Thyroid gland (tissue), 4 donors: ENCODE data around the gene PI16. TPM values are rescaled to one million over a fixed set of nuclear protein-coding genes. Genes with fewer than 3 reads are reported as not detected.

Experiments
- DNase-seq, 2 donors: peaks; one replicate each; pipeline ENCODE4 v3.0.0-alpha.2; 2019
- H3K27ac ChIP-seq, 3 donors: fragments of 200-600 bp; sonication (generic); 1 replicate in 2 of 3; 2 replicates in 1 of 3; pipeline ENCODE4 v1.5.1; 2016 to 2019; ENCODE audit warnings: mild to moderate bottlenecking in 1 of 3, moderate library complexity in 1 of 3
- H3K27me3 ChIP-seq: fragments of 200-600 bp; sonication (generic); one replicate; pipeline ENCODE4 v1.5.1; 2019
- H3K36me3 ChIP-seq, 2 donors: fragments of 200-600 bp; sonication (generic); one replicate each; pipeline ENCODE4 v1.5.1; 2016 to 2019
- H3K4me1 ChIP-seq, 2 donors: fragments of 200-600 bp; sonication (generic); one replicate each; pipeline ENCODE4 v1.5.1; 2017 to 2019
- H3K4me3 ChIP-seq, 3 donors: fragments of 200-600 bp; sonication (generic); replicated peaks in 1 of 3; 1 replicate in 2 of 3; 2 replicates in 1 of 3; pipeline ENCODE4 v1.5.1; 2016; ENCODE audit warnings: mild to moderate bottlenecking in 1 of 3
- H3K9me3 ChIP-seq: fragments of 200-600 bp; sonication (generic); one replicate; pipeline ENCODE4 v1.5.1; 2017
- POLR2A ChIP-seq, 2 donors: fragments of 450-650 bp; IDR thresholded peaks; one replicate each; pipeline ENCODE4 v1.6.1; 2017; ENCODE audit warnings: antibody characterized with exemption in 2 of 2, mild to moderate bottlenecking in 2 of 2, moderate library complexity in 1 of 2
- WGBS, 2 donors: methylation state at CpG; one replicate each; pipeline ENCODE4 v1.1.5; 2017; 5-methylcytosine and 5-hydroxymethylcytosine counted together
- intact Hi-C: fragments of 100-400 bp; cut with DNase I; formaldehyde crosslinking; loops from one replicate; pipeline ENCODE4 v1.15.1; 2023
- total RNA-seq, 4 donors: library from RNA; depleted of rRNA; stranded (reverse); fragments of >200 nt; gene quantifications; one replicate each; pipeline ENCODE4 v1.2.3, GENCODE V29; 2016
- TF ChIP-seq, protein P1 (sequence below), 6 experiments: fragments of 200-600 bp in 3 of 6; fragments of 450-650 bp in 3 of 6; sonication (generic) in 3 of 6; IDR thresholded peaks; one replicate each; pipeline ENCODE4 v1.5.1; 2016 to 2019; ENCODE audit warnings: antibody characterized with exemption in 6 of 6, mild to moderate bottlenecking in 2 of 6, inconsistent platforms in 1 of 6, moderate library complexity in 1 of 6

PI16 gene
- total RNA-seq, 4 donors from 2014 or later = 5.1 to 22.9 (median 9.1) TPM

DNA sequence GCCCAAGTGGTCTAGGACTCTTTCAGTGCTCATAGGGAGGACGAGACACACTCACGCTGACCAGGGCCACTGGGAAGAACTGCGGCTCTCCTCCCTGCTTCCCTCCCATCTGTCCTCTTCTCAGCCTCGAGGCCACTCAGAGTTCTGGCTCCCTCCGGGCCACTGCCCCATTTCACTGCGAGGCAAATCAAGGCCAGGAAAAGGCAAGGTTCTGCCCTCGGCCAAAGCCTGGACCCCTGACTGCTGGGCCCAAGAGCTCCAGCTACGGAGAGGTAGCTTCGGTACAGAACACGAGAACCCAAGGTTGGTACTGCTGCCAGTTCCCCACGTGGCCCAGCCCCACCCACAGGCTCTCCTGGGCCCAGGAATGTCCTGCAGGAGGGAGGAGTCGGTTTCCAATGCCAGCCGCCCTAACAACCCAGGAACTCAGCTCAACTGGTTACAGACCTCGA is 14.7 kb downstream of the PI16 start:
- H3K27me3 ChIP-seq = no peaks in the 10 kb centered on the region
- no peak overlapping the region for H3K4me3 ChIP-seq
- TF ChIP-seq, protein P1, sequence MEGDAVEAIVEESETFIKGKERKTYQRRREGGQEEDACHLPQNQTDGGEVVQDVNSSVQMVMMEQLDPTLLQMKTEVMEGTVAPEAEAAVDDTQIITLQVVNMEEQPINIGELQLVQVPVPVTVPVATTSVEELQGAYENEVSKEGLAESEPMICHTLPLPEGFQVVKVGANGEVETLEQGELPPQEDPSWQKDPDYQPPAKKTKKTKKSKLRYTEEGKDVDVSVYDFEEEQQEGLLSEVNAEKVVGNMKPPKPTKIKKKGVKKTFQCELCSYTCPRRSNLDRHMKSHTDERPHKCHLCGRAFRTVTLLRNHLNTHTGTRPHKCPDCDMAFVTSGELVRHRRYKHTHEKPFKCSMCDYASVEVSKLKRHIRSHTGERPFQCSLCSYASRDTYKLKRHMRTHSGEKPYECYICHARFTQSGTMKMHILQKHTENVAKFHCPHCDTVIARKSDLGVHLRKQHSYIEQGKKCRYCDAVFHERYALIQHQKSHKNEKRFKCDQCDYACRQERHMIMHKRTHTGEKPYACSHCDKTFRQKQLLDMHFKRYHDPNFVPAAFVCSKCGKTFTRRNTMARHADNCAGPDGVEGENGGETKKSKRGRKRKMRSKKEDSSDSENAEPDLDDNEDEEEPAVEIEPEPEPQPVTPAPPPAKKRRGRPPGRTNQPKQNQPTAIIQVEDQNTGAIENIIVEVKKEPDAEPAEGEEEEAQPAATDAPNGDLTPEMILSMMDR (IDR thresholded peaks at IDR 0.05) = no peak
- no peak for TF ChIP-seq POLR2A (IDR thresholded peaks at IDR 0.05)
- DNase-seq = peak; percentile 90 to 91
- H3K9me3 ChIP-seq = no peaks in the 10 kb centered on the region
- peaks cover 55 to 70% of the 10 kb centered on the region in 2 donors for H3K36me3 ChIP-seq
- H3K27ac ChIP-seq = peak overlapping the region; percentile 34 to 70 (median 67)
- WGBS, 2 donors = 69 to 73% methylated on average over 9 to 11 of the region's 14 CpGs
- intact Hi-C loops = loop anchor here (5.0 kb wide), 1 partner anchor 57 kb away; no protein-coding TSS in a partner anchor
- peaks cover 62 to 66% of the 10 kb centered on the region in 2 donors for H3K4me1 ChIP-seq

DNA sequence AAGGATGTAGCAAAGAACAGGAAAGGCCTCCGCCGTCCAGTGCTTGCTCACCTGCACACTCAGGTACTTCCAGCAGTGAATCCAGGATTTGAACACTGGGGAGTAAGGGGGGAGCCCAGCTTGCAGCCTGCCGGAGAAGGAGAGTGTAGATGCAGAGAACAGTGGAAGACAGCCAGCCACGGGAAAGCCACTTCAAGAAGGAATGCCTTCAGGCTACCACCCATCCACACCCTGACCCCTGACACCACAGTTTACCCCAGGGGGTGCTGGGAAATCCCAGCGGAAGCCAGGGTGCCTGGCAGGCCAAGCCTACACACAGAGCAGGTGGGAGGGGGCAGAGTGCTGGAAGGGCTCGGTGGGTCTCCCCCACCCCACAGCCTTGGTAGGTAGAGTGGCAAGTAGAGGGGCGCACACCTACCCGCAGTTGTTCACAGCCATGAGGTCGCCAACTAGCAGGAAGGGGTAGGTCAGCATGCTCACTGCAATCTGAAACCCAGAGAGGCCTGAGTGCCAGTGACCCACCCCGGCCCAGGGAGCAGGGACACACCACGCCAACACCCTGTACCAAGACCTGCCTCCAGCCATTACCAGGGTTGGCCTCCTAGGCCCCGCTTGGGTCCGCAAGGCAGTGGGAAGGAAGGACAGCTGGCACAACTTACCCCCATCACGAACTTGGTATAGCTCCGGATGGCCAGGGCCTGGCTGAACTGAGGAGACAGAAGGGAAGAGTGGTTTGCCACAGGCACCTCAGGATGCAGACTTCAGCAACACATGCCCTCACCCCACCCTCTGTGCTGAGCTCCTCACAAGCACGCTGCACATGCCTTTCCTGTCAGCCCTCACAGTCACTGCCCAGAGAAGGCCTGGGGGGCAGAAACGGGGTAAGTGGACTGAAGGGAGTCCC is 15.7 kb downstream of the PI16 start:
- Histone ChIP-seq H3K4me1 (peaks cover 54 to 56% of the 10 kb centered on the region in 2 donors), H3K27ac (peak overlapping the region in 2 of 3 donors; percentile 67 to 70), H3K4me3 (no peak overlapping the region), H3K27me3 (no peaks in the 10 kb centered on the region), H3K9me3 (no peaks in the 10 kb centered on the region), H3K36me3 (peaks cover 65 to 79% of the 10 kb centered on the region in 2 donors)
- WGBS, 2 donors = 72 to 85% methylated on average over 10 to 12 of the region's 17 CpGs
- DNase-seq = no peak
- intact Hi-C loops = loop anchor here (5.0 kb wide), 1 partner anchor 58 kb away; no protein-coding TSS in a partner anchor
- TF ChIP-seq, protein P1 (IDR thresholded peaks at IDR 0.05) = no peak
- peak in 1 of 2 donors; percentile 12 for TF ChIP-seq POLR2A (IDR thresholded peaks at IDR 0.05)

DNA sequence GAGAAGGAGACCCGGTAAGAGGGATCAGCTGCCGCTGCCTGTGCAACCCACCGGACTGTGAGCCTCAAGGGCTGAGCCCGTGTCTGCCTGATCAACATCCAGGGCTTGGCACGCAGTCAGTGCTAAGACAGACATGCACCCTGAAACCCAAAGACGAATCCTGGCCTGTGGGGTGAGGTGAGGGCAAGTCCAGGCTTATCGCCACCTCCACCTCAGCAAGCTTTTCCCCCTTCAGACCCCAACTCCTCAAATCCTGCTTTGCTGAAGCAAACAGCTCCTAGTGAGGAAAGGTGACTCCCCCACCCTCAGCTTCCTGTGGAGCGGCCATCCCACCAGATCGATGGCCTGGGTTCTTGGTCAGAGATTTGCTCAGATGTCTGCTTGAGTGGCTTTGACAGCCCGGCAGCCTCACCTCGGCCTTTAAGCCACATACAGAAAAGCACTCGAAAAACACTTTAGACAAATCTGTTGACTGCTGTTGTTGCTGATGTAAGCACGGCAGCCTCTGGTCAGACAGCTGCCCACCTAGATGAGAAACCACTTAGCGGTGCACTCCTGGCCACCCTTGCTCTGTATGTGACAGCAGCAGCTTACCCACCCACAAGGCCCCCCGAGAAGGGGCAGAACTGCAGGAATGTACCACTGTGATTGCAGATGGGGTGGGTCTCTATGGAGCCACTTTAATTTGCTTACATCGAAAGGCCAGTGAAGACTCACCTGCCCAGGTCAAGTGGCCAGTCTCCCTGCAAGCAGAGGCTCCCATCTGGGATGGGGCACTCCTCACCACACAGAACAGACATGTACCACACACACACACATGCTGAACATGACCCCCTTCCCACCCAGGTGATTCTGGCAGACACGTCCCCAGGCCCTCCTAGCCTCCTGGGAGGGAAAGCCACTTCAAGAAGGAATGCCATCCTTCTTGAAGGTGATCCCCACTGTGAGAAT is 16.6 kb downstream of the PI16 start:
- Histone ChIP-seq H3K9me3 (no peaks in the 10 kb centered on the region), H3K27me3 (no peaks in the 10 kb centered on the region), H3K4me1 (peaks cover 53 to 64% of the 10 kb centered on the region in 2 donors), H3K36me3 (peaks cover 73 to 88% of the 10 kb centered on the region in 2 donors), H3K4me3 (no peak overlapping the region), H3K27ac (peak overlapping the region; percentile 40 to 70 (median 67))
- 58 to 63% methylated on average over 13 to 14 of the region's 17 CpGs for WGBS, 2 donors
- no peak for DNase-seq
- intact Hi-C loops = no loop called here
- no peak for TF ChIP-seq POLR2A (IDR thresholded peaks at IDR 0.05)
- TF ChIP-seq, protein P1 (IDR thresholded peaks at IDR 0.05) = no peak

DNA sequence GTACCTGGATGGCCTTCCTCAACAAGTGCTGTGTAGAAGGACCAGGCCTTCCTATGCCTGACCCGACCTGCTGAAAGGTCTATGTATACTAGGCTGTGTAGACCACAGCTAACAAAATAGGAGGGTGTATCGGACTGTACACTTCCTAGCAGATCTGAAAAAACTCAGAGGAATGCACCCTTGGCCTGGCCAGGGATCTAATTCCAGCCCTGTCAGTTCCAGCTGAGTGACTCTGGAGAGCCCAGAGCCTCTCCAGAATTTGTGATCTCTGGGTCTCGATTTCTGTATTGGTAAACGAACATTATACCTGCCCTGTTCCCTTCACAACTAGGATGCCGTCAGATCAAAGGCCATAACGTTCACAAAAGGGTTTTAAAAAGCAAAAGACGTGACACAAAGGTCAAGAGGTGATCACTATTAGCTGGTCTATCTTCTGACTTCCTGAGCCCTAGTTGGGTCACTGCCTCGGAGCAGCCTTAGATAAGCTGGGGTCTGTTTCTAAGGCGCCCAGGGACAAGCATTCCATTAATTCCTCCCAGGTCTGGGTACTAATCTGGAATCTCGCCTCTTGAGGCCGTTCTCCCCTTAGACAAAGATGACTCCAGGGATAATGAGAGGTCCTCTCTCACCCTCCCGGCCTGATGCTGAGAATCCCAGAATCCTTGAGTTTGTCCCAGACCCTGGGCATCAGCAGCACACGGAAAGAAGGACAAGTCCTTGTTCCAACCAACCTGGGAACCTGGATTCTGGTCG is 17.6 kb downstream of the PI16 start:
- intact Hi-C loops = no loop called here
- Histone ChIP-seq H3K4me3 (no peak overlapping the region), H3K27ac (peak overlapping the region; percentile 10 to 70 (median 67)), H3K9me3 (no peaks in the 10 kb centered on the region), H3K27me3 (no peaks in the 10 kb centered on the region), H3K36me3 (peaks cover 80 to 96% of the 10 kb centered on the region in 2 donors), H3K4me1 (peaks cover 53 to 66% of the 10 kb centered on the region in 2 donors)
- DNase-seq = peak; percentile 69 to 72
- 40 to 54% methylated on average over 13 to 14 of the region's 14 CpGs for WGBS, 2 donors
- TF ChIP-seq, protein P1 (IDR thresholded peaks at IDR 0.05) = no peak
- no peak for TF ChIP-seq POLR2A (IDR thresholded peaks at IDR 0.05)
